BLaER1 (cell line): ENCODE data around the gene MPV17.
"Not testable (repeated sequence)": the region's sequence is repeated elsewhere in the genome, so short reads cannot be mapped to it uniquely, and the experiment has no call there.

ENCODE experiments used
- H3K27ac ChIP-seq: shearing (Covaris generic); formaldehyde crosslinking; 2 replicates; pipeline ENCODE4 v1.8.1; 2022
- H3K27me3 ChIP-seq: shearing (Covaris generic); formaldehyde crosslinking; 2 replicates; pipeline ENCODE4 v1.8.1; 2022
- H3K36me3 ChIP-seq: shearing (Covaris generic); formaldehyde crosslinking; 2 replicates; pipeline ENCODE4 v1.8.1; 2022
- H3K4me1 ChIP-seq: shearing (Covaris generic); formaldehyde crosslinking; 2 replicates; pipeline ENCODE4 v1.8.1; 2022
- H3K4me2 ChIP-seq: shearing (Covaris generic); formaldehyde crosslinking; 2 replicates; pipeline ENCODE4 v1.8.1; 2022
- H3K4me3 ChIP-seq: shearing (Covaris generic); formaldehyde crosslinking; 2 replicates; pipeline ENCODE4 v1.8.1; 2022
- H3K9ac ChIP-seq: shearing (Covaris generic); formaldehyde crosslinking; 2 replicates; pipeline ENCODE4 v1.8.1; 2022
- H3K9me3 ChIP-seq: shearing (Covaris generic); formaldehyde crosslinking; 2 replicates; pipeline ENCODE4 v1.8.1; 2022
- H4K20me1 ChIP-seq: shearing (Covaris generic); formaldehyde crosslinking; 2 replicates; pipeline ENCODE4 v1.8.1; 2022
- Cebpa-rat ChIP-seq: shearing (Covaris generic); IDR thresholded peaks from 2 replicates; pipeline ENCODE4 v1.8.1; 2022

MPV17 gene

DNA sequence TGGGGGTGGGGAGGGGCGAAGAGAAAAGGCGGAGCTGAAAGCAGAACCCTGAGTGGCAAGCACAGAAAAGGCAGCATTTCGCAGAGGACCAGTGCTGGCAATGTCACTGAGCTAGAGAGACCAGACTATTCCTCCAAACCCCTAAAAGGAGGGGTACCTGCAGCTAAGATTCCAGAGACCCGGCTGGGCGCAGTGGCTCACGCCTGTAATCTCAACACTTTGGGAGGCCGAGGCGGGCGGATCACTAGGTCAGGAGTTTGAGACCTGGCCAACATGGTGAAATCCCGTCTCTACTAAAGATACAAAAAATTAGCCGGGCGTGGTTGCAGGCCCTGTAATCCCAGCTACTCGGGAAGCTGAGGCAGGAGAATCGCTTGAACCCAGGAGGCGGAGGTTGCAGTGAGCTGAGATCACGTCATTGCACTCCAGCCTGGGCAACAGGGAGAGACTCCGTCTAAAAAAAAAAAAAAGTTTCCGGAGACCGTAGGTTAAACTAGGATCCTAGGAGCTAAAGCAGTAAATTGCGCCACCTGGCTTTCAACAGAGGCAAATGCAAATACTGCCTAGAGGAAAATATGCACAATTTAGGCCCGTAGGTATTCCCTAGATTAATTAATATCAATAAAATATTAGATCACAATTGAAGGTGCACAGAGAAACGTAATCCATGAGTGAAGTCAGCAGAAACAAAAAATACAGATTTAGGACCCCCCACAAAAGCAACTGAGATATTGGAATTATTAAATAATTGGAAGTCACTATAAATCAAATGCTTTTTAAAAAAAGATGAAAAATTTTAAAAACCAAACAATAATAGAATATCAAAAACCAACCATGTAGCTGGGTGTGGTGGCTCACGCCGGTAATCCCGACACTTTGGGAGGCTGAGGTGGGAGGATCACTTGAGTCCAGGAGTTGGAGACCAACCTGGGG is 19.5 kb downstream of the MPV17 start:
- no peak overlapping the region for H3K4me3 ChIP-seq
- TF ChIP-seq Cebpa-rat = no peak

DNA sequence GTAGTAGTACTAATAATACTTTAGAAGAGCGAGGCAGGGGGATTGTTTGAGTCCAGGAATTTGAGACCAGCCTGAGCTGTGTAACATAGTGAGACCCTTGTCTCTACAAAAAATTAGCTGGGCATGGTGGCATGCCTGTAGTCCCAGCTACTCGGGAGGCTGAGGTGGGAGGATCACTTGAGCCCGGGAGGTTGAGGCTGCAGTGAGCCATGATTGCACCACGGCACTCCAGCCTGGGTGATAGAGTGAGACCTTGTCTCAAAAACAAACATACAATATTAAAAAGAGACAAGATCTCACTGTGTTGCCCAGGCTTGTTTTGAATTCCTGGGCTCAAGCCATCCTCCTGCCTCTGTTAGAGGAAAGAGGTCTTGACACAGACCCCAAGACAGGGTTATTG is 22.3 kb downstream of the MPV17 start:
- H3K27ac ChIP-seq, H4K20me1 ChIP-seq, H3K4me3 ChIP-seq: not testable (repeated sequence)

More for the DNA sequence above, 19.5 kb downstream of the MPV17 start:
- H3K4me1 ChIP-seq = peaks cover 13% of the 10 kb centered on the region
- no peaks in the 10 kb centered on the region for H3K9me3 ChIP-seq
- peaks cover 23% of the 10 kb centered on the region for H3K27me3 ChIP-seq
- H3K9ac ChIP-seq = no peak overlapping the region
- H3K27ac ChIP-seq = no peak overlapping the region
- peak overlapping the region; percentile 47 for H3K4me2 ChIP-seq
- H3K36me3 ChIP-seq = peaks cover 10% of the 10 kb centered on the region
- peaks cover 11% of the 10 kb centered on the region; the same call in 1 of the 2 replicates for H4K20me1 ChIP-seq

DNA sequence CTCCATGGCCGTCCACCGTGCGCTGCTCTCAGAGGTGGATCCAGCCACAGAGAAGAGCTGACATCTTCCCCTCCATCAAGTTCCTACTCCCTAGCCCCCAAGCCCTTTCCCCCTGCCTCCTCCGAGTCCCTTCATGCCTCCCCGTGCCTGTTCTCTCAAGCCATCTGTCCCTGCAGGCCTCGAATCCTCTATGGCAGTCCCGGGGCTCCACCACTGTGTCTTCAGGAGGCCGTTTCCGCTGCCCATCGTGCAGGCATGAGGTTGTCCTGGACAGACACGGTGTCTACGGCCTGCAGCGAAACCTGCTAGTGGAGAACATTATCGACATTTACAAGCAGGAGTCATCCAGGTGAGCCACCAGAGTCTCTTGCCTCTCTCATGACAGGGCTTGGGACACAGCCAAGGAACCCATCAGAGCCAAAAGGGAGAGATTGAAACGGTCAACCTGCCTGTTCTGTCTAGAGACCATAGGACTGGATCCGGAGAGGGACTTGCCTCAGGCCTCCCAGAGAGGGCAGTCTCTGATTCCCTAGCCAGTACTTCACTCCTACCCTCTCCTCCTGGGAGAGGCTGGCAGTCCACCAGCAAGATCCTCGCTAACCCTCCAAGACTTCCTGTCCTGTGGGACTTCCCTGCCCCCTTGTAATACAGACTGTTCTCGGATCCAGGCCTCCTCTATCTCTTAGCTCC is 24.4 kb downstream of the MPV17 start:
- Histone ChIP-seq H3K4me1 (peaks cover 14% of the 10 kb centered on the region), H3K36me3 (no peaks in the 10 kb centered on the region), H3K4me2 (no peak overlapping the region), H4K20me1 (no peaks in the 10 kb centered on the region), H3K27me3 (no peaks in the 10 kb centered on the region), H3K9me3 (no peaks in the 10 kb centered on the region), H3K4me3 (no peak overlapping the region), H3K9ac (no peak overlapping the region), H3K27ac (no peak overlapping the region)
- TF ChIP-seq Cebpa-rat = no peak

More for the DNA sequence above, 22.3 kb downstream of the MPV17 start:
- not testable (repeated sequence) for H3K9ac ChIP-seq, H3K27me3 ChIP-seq, H3K36me3 ChIP-seq, H3K9me3 ChIP-seq, H3K4me2 ChIP-seq
- peaks cover 13% of the 10 kb centered on the region for H3K4me1 ChIP-seq

DNA sequence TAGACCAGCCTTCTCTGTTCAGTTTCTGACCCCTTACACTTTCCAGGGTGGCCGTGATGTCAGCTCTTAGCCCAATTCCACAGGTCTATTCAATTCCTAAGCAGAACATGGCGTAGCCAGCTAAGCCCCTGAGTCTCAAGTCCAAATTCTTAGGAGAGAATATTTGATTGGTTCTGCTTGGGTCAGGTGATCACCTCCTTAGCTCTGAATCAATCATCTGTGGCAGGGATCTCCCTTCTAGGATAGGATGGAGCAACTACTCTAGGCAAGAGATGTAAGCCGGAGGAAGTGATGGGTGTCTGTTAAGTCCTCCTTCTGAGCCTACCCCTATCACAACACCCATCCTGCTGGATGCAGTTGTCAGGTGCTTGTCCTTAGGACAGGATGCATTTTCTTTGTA is 25.7 kb downstream of the MPV17 start:
- H3K36me3 ChIP-seq = no peaks in the 10 kb centered on the region
- H3K9ac ChIP-seq = no peak overlapping the region
- no peaks in the 10 kb centered on the region for H3K27me3 ChIP-seq
- no peak overlapping the region for H3K4me2 ChIP-seq
- H3K4me1 ChIP-seq = peaks cover 16% of the 10 kb centered on the region
- no peaks in the 10 kb centered on the region for H3K9me3 ChIP-seq
- H3K4me3 ChIP-seq = no peak overlapping the region
- TF ChIP-seq Cebpa-rat = no peak
- no peak overlapping the region for H3K27ac ChIP-seq
- no peaks in the 10 kb centered on the region for H4K20me1 ChIP-seq

DNA sequence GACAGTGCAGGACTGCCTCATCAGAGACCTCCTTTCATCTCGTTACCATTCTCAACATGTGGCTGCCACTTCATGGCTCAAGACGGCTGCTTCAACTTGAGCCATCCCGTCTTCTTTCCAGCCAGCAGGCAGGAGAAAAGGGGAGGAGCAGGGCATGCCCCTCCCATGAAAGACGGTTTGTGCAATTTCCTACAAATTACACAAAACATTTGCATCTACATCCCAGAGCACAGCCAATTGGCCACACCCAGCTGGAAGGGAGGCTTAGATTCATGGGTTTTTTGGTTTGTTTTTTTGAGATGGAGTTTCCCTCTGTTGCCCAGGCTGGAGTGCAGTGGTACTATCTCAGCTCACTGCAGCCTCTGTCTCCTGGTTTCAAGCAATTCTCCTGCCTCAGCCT is 26.4 kb downstream of the MPV17 start:
- H3K4me3 ChIP-seq = no peak overlapping the region
- no peak overlapping the region for H3K9ac ChIP-seq
- no peak overlapping the region for H3K27ac ChIP-seq
- H3K36me3 ChIP-seq = no peaks in the 10 kb centered on the region
- TF ChIP-seq Cebpa-rat = no peak
- peaks cover 24% of the 10 kb centered on the region for H3K4me1 ChIP-seq
- no peaks in the 10 kb centered on the region for H4K20me1 ChIP-seq
- no peak overlapping the region for H3K4me2 ChIP-seq
- H3K27me3 ChIP-seq = no peaks in the 10 kb centered on the region
- no peaks in the 10 kb centered on the region for H3K9me3 ChIP-seq

DNA sequence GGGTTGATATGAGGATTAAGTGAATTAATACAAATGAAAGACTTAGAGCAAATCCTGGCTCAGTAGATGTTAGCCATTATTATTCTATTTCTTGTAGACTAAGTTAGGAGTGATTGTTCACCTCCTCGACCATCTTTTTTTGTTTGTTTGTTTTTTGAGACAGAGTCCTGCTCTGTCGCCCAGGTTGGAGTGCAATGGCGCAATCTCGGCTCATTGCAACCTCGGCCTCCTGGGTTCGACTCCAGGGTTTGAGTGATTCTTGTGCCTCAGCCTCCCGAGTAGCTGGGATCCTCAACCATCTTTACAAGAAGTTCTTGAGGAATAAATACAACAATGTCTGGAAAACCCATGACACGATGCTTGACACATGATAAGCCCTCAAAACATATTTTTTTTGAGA is 28.0 kb downstream of the MPV17 start:
- H3K27ac ChIP-seq = no peak overlapping the region
- H3K36me3 ChIP-seq = no peaks in the 10 kb centered on the region
- H3K4me1 ChIP-seq = peaks cover 39% of the 10 kb centered on the region
- no peaks in the 10 kb centered on the region for H3K9me3 ChIP-seq
- TF ChIP-seq Cebpa-rat = no peak
- H3K9ac ChIP-seq = no peak overlapping the region
- H3K27me3 ChIP-seq = no peaks in the 10 kb centered on the region
- H3K4me3 ChIP-seq = no peak overlapping the region
- no peak overlapping the region for H3K4me2 ChIP-seq
- no peaks in the 10 kb centered on the region for H4K20me1 ChIP-seq

DNA sequence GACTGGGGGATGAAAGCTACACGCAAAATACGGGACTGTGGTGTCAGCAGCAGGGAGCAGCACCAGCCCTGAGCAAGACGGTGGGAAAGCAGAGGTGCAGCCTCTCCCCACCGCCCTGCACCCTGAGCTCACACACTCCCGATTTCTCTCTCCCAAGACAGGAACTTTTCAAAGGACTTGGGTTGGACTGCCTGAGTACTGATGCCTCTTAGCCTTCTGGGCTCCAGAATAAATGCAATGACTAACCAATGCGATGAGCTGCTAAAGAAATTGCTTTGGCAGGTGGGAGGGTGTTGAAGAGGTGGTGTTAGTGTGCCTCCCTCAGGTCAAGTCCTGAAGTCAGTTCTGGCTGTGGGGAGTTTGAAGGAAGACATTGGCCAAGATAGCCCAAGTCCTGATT is 31.0 kb downstream of the MPV17 start:
- Histone ChIP-seq H4K20me1 (no peaks in the 10 kb centered on the region), H3K4me2 (peak overlapping the region; percentile 78), H3K4me3 (no peak overlapping the region), H3K27me3 (no peaks in the 10 kb centered on the region), H3K9ac (no peak overlapping the region), H3K4me1 (peaks cover 52% of the 10 kb centered on the region), H3K9me3 (no peaks in the 10 kb centered on the region), H3K36me3 (no peaks in the 10 kb centered on the region), H3K27ac (peak overlapping the region; percentile 87)
- no peak for TF ChIP-seq Cebpa-rat

DNA sequence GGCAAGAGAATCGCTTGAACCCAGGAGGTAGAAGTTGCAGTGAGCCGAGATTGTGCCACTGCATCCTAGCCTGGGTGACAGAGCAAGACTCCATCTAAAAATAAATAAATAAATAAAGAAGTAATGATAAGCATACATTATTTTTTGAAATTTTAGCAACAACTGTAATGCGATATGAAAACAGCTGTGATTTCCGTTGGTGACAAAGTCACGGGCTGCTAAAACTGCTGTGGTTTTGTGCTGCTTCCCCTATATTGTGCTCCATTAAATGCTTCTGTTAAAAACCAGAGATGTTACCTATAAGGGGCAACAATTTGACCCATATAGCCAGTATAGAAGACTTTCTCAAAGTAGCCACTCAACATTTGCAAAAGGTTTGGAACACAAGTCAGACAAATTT is 32.3 kb downstream of the MPV17 start:
- no peak for TF ChIP-seq Cebpa-rat
- peak overlapping the region; percentile 63 for H3K9ac ChIP-seq
- peak overlapping the region; percentile 78 for H3K4me2 ChIP-seq
- H3K36me3 ChIP-seq = no peaks in the 10 kb centered on the region
- H3K27me3 ChIP-seq = no peaks in the 10 kb centered on the region
- H3K4me3 ChIP-seq = peak overlapping the region; percentile 30; the same call in 1 of the 2 replicates
- H4K20me1 ChIP-seq = no peaks in the 10 kb centered on the region
- H3K27ac ChIP-seq = peak overlapping the region; percentile 87
- H3K4me1 ChIP-seq = peaks cover 52% of the 10 kb centered on the region
- no peaks in the 10 kb centered on the region for H3K9me3 ChIP-seq

DNA sequence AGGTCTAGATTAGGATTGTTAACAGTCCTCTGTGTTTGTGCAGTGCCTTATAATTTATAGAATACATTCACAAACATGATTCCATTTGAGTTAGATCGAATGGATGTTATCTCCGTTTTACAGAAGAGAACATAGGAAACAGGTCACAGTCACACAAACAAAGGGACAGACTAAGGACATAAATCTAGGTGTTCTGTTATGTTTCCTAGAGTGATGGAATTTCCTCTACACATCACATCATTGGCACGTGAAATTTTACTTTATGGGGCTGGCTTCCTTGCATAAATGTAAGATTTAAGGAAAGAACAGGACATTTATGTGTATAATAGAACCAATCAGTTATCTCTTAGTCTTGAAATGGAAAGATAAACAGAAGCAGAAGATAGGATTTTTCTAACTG is 34.3 kb downstream of the MPV17 start:
- no peaks in the 10 kb centered on the region for H3K27me3 ChIP-seq
- H3K27ac ChIP-seq = no peak overlapping the region
- H3K9ac ChIP-seq = no peak overlapping the region
- no peaks in the 10 kb centered on the region for H3K9me3 ChIP-seq
- peak overlapping the region; percentile 78; the same call in 1 of the 2 replicates for H3K4me2 ChIP-seq
- peaks cover 47% of the 10 kb centered on the region for H3K4me1 ChIP-seq
- no peak for TF ChIP-seq Cebpa-rat
- no peaks in the 10 kb centered on the region for H3K36me3 ChIP-seq
- H3K4me3 ChIP-seq = no peak overlapping the region
- no peaks in the 10 kb centered on the region for H4K20me1 ChIP-seq

DNA sequence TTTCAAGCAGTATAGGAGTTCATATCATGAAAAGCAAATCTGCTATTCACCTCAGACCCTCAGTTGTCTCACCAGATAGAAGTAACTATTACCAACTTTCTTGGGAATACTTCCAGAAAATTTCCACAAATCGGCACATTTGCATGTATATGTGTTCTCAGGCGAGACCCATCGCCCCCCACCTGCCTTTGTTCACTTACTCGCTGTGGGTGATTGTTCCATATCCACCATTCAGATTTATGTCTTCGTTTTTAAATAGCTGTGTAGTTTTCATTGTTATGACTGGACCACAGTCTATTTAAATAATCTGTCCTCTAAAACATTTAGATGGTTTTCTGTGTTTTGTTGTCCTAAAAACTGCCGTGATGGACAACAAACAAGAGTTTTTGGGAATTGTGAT is 37.4 kb downstream of the MPV17 start:
- Histone ChIP-seq H3K4me3 (no peak overlapping the region), H3K4me1 (peaks cover 29% of the 10 kb centered on the region), H3K9me3 (no peaks in the 10 kb centered on the region), H4K20me1 (no peaks in the 10 kb centered on the region), H3K27me3 (no peaks in the 10 kb centered on the region), H3K9ac (no peak overlapping the region), H3K36me3 (no peaks in the 10 kb centered on the region), H3K27ac (no peak overlapping the region), H3K4me2 (no peak overlapping the region)
- no peak for TF ChIP-seq Cebpa-rat
